Stomach smooth muscle (tissue), 2 donors: ENCODE results near the gene OBP2A.
"Not testable (repeated sequence)": the region's sequence is repeated elsewhere in the genome, so short reads cannot be mapped to it uniquely, and the experiment has no call there.

Experiments used
- H3K27ac ChIP-seq: one replicate; pipeline ENCODE4 v1.7.0; 2013; ENCODE audit warnings: mild to moderate bottlenecking, low read length, inconsistent platforms
- H3K27me3 ChIP-seq, 2 donors: one replicate each; pipeline ENCODE4 v1.7.0; 2013; ENCODE audit warnings: low read length in 2 of 2; ENCODE audit not compliant: insufficient read depth in 2 of 2, control insufficient read depth in 1 of 2
- H3K36me3 ChIP-seq, 2 donors: one replicate each; pipeline ENCODE4 v1.7.0; 2013; ENCODE audit warnings: low read length in 2 of 2; ENCODE audit not compliant: control insufficient read depth in 2 of 2, insufficient read depth in 2 of 2
- H3K4me1 ChIP-seq: one replicate; pipeline ENCODE4 v1.7.0; 2013; ENCODE audit warnings: low read length; ENCODE audit not compliant: control insufficient read depth, insufficient read depth
- H3K4me3 ChIP-seq, 2 donors: one replicate each; pipeline ENCODE4 v1.7.0; 2013; ENCODE audit warnings: low read length in 2 of 2
- H3K9ac ChIP-seq, 2 donors: one replicate each; pipeline ENCODE4 v1.7.0; 2013; ENCODE audit warnings: low read length in 2 of 2, mild to moderate bottlenecking in 1 of 2
- H3K9me3 ChIP-seq, 2 donors: one replicate each; pipeline ENCODE4 v1.7.0; 2013; ENCODE audit warnings: low read length in 2 of 2; ENCODE audit not compliant: control insufficient read depth in 2 of 2
- donor health status: healthy.
- donor health status: Pancreatic carcinoma.

The OBP2A gene

DNA sequence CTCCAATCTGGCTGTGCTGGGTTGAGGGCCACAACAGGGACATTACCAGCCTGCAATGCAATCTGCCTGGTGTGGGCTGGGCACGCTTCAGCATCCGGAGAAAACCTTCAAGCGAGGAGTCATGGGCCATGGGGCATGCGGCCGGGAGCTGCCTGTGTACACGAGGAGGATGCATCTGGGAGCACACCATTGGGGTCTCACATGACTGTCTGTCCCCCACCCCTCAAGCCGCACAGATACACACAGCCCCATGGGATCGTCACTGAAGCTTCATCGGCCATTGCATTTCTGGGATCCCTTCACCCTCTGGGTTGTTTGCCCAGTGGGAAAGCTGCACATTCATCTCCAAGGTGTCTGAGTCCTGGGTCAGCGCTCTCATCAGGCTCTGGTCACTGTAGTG, 14.8 kb upstream of the OBP2A start:
- H3K4me3 ChIP-seq, result no peak overlapping the region
- no peak overlapping the region for H3K9ac ChIP-seq
- H3K27me3 ChIP-seq, result peaks cover 5 to 11% of the 10 kb centered on the region in 2 donors
- no peaks in the 10 kb centered on the region for H3K4me1 ChIP-seq
- no peak overlapping the region for H3K27ac ChIP-seq
- H3K9me3 ChIP-seq, result no peaks in the 10 kb centered on the region
- no peaks in the 10 kb centered on the region for H3K36me3 ChIP-seq

DNA sequence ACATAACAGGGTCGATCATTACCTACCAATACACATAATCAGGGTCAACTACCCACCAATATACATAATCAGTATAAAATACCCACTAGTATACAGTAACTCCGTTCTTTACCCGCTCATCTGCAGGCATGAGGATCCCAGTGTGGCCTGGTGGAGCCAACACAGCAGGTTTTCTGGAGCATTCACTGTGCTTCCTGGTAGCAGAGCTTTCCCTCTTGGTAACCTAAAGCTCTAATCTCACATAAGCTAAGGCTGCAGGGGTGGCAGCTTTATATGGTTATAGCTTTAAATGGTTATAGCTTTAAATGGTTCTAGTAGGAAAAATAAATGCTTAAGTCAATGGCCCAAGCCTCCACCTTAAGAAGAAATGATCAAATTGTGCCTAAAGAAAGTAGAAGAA, 12.8 kb upstream of the OBP2A start:
- H3K4me3 ChIP-seq, result no peak overlapping the region
- no peaks in the 10 kb centered on the region for H3K4me1 ChIP-seq
- H3K36me3 ChIP-seq, result no peaks in the 10 kb centered on the region
- H3K9me3 ChIP-seq, result no peaks in the 10 kb centered on the region
- H3K27me3 ChIP-seq, result peaks cover 5 to 10% of the 10 kb centered on the region in 2 donors
- H3K9ac ChIP-seq, result no peak overlapping the region
- H3K27ac ChIP-seq, result no peak overlapping the region

GRCh38 chr9:135533674-135534073, 12.3 kb upstream of the OBP2A start:
- H3K4me3 ChIP-seq, result no peak overlapping the region
- H3K27me3 ChIP-seq, result peaks cover 5 to 10% of the 10 kb centered on the region in 2 donors
- no peaks in the 10 kb centered on the region for H3K9me3 ChIP-seq
- H3K9ac ChIP-seq, result no peak overlapping the region
- no peaks in the 10 kb centered on the region for H3K4me1 ChIP-seq
- H3K27ac ChIP-seq, result no peak overlapping the region
- H3K36me3 ChIP-seq, result no peaks in the 10 kb centered on the region

- H3K27me3 ChIP-seq, H3K9me3 ChIP-seq, H3K27ac ChIP-seq, H3K36me3 ChIP-seq, H3K9ac ChIP-seq, H3K4me3 ChIP-seq, H3K4me1 ChIP-seq: not testable (repeated sequence)
Observed at GRCh38 chr9:135534192-135534711, 11.7 kb upstream of the OBP2A start.

- H3K9me3 ChIP-seq, H3K27ac ChIP-seq, H3K4me3 ChIP-seq, H3K27me3 ChIP-seq, H3K9ac ChIP-seq, H3K36me3 ChIP-seq, H3K4me1 ChIP-seq: not testable (repeated sequence)
Observed at GRCh38 chr9:135534826-135535225, 11.1 kb upstream of the OBP2A start.

DNA sequence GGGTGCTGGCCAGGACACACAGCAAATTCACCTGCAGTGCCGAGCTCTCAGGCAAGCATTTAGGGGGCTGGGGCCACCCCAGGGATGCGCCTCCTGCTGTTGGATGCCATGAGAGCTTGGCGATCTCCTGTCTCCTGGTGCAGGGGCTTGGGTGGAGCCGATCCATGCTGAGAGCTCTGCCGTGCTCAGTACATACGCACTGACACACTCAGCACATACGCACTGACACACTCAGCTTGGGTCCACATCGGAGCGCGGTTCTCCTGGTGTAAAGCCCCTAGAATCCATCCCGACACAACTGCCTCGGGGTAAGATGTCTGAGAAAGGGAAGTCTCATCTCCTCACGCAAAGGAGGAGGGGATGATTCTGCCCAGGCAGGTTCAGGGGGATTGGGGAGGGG, 10.3 kb upstream of the OBP2A start:
- H3K27me3 ChIP-seq, H3K9me3 ChIP-seq, H3K27ac ChIP-seq, H3K36me3 ChIP-seq, H3K4me1 ChIP-seq, H3K9ac ChIP-seq, H3K4me3 ChIP-seq: not testable (repeated sequence)

GRCh38 chr9:135536216-135536615, 9.7 kb upstream of the OBP2A start:
- Histone ChIP-seq H3K27me3 (peaks cover 2 to 4% of the 10 kb centered on the region in 2 donors), H3K36me3 (no peaks in the 10 kb centered on the region), H3K4me1 (no peaks in the 10 kb centered on the region), H3K27ac (no peak overlapping the region), H3K4me3 (no peak overlapping the region), H3K9me3 (no peaks in the 10 kb centered on the region), H3K9ac (no peak overlapping the region)

GRCh38 chr9:135543262-135543894, 2.5 kb upstream of the OBP2A start:
- not testable (repeated sequence) for H3K27ac ChIP-seq, H3K4me3 ChIP-seq, H3K36me3 ChIP-seq, H3K4me1 ChIP-seq, H3K9ac ChIP-seq, H3K9me3 ChIP-seq, H3K27me3 ChIP-seq

- H3K27ac ChIP-seq, result no peak overlapping the region
- H3K4me3 ChIP-seq, result no peak overlapping the region
- no peaks in the 10 kb centered on the region for H3K4me1 ChIP-seq
- no peaks in the 10 kb centered on the region for H3K36me3 ChIP-seq
- peaks cover 0 to 4% of the 10 kb centered on the region in 2 donors for H3K27me3 ChIP-seq
- H3K9me3 ChIP-seq, result no peaks in the 10 kb centered on the region
- no peak overlapping the region for H3K9ac ChIP-seq
Observed at GRCh38 chr9:135544981-135545635, 818 bp upstream of the OBP2A start.

DNA sequence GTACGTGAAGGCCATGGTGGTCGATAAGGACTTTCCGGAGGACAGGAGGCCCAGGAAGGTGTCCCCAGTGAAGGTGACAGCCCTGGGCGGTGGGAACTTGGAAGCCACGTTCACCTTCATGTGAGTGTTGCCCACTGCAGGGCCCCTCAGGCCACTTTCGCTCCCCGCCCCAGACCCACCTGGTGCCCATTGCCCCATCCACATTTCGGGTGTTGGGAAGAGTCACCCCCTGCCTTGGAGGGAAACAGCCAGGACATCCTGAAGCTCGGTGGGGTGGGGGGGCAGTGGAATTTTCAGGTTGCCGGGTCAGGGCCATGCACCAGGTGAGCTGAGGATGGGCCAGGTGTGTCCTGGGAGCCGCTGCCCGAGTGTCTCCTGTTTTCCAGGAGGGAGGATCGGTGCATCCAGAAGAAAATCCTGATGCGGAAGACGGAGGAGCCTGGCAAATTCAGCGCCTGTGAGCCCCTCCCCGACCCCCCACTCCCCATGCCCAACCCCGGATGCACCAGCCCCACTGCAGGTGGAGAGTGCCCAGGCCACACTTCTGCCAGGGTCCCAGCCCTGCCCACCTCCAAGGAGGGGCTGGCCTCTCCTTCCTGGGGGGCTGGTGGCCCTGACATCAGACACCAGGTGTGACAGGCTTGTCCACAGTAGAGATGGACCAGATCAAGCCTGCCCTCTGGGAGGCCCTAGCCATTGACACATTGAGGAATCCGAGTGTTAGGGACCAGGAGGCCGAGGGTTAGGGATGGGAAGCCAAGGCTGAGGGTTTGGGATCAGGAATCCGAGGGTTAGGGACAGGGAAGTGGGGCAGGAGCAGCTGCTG, 1.1 kb downstream of the OBP2A start:
- not testable (repeated sequence) for H3K9ac ChIP-seq, H3K4me1 ChIP-seq, H3K9me3 ChIP-seq, H3K27me3 ChIP-seq, H3K27ac ChIP-seq, H3K4me3 ChIP-seq, H3K36me3 ChIP-seq
